ENCODE measurements around the gene PRKCZ.

The PRKCZ gene

GRCh38 chr1:2049718-2050431 lies at the start of gene PRKCZ:
TSS of gene PRKCZ (plus strand) at chr1:2050411. CDS start at chr1:2050631, 220 bp downstream.
- peak; percentile 93 to 98 (median 94) for DNase-seq

GRCh38 chr1:2000432-2000831 lies 49.8 kb upstream of the PRKCZ start:
- DNase-seq, result no peak

- no peak for DNase-seq
These were observed 49.4 kb upstream of the PRKCZ start for GRCh38 chr1:2000850-2001249.

- no peak for DNase-seq
These were observed 48.3 kb upstream of the PRKCZ start for GRCh38 chr1:2001773-2002411.

- DNase-seq, result peak; percentile 71 to 84 (median 75)
These were observed 46.6 kb upstream of the PRKCZ start, which contains the start of gene CFAP74 for GRCh38 chr1:2003541-2004131. TSS of gene CFAP74 (minus strand) at chr1:2003786. CDS start at chr1:1990956, 12,830 bp downstream.

GRCh38 chr1:2004856-2005255 lies 45.4 kb upstream of the PRKCZ start:
- no peak for DNase-seq

GRCh38 chr1:2009101-2010053 lies 40.8 kb upstream of the PRKCZ start:
- DNase-seq, result no peak

GRCh38 chr1:2014181-2014580 lies 36.0 kb upstream of the PRKCZ start:
- no peak for DNase-seq

- DNase-seq, result no peak
These were observed 35.2 kb upstream of the PRKCZ start for GRCh38 chr1:2014741-2015735.

- DNase-seq, result no peak
These were observed 34.1 kb upstream of the PRKCZ start for GRCh38 chr1:2016123-2016522.

GRCh38 chr1:2018217-2019171 lies 31.7 kb upstream of the PRKCZ start:
- DNase-seq, result peak in 1 of 3 experiments; percentile 4

GRCh38 chr1:2019172-2019543 lies 31.1 kb upstream of the PRKCZ start, which contains the start of gene GABRD:
TSS of gene GABRD (plus strand) at chr1:2019345. CDS start at chr1:2019424, 79 bp downstream.
- DNase-seq, result peak in 2 of 3 experiments; percentile 12 to 21

GRCh38 chr1:2019571-2020309 lies 30.5 kb upstream of the PRKCZ start:
- DNase-seq, result no peak

GRCh38 chr1:2020310-2020655 lies 29.9 kb upstream of the PRKCZ start:
- no peak for DNase-seq

- DNase-seq, result no peak
These were observed 28.7 kb upstream of the PRKCZ start for GRCh38 chr1:2021550-2021949.

GRCh38 chr1:2022063-2022770 lies 28.0 kb upstream of the PRKCZ start:
- no peak for DNase-seq

GRCh38 chr1:2023187-2023586 lies 27.0 kb upstream of the PRKCZ start:
- DNase-seq, result peak in 1 of 3 experiments; percentile 3

GRCh38 chr1:2024451-2024850 lies 25.8 kb upstream of the PRKCZ start:
- no peak for DNase-seq

- no peak for DNase-seq
These were observed 25.3 kb upstream of the PRKCZ start for GRCh38 chr1:2024887-2025286.
